DOHH2 (cell line): ENCODE results near the gene SLC15A4.

Source experiments
- H3F3A ChIP-seq: fragments of 200-600 bp; sonication (generic), shearing (Covaris generic); 2 replicates; pipeline ENCODE4 v1.6.0; 2016; ENCODE audit warnings: antibody characterized with exemption, mild to moderate bottlenecking; ENCODE audit not compliant: control insufficient read depth, insufficient read depth
- H3K27ac ChIP-seq: fragments of 200-600 bp; sonication (generic); 2 replicates; pipeline ENCODE4 v1.5.1; 2014; ENCODE audit warnings: low read depth, mild to moderate bottlenecking, low read length, moderate library complexity
- H3K27me3 ChIP-seq: fragments of 200-600 bp; sonication (generic); 2 replicates; pipeline ENCODE4 v1.6.1; 2014; ENCODE audit warnings: mild to moderate bottlenecking, low read length, mixed read lengths; ENCODE audit not compliant: control insufficient read depth
- H3K36me3 ChIP-seq: fragments of 200-600 bp; sonication (generic); 2 replicates; pipeline ENCODE4 v1.6.1; 2014; ENCODE audit warnings: mild to moderate bottlenecking, low read length, moderate library complexity, mixed read lengths; ENCODE audit not compliant: control insufficient read depth
- H3K4me1 ChIP-seq: fragments of 200-600 bp; sonication (generic); 2 replicates; pipeline ENCODE4 v1.6.1; 2014; ENCODE audit warnings: mild to moderate bottlenecking, low read length, mixed read lengths; ENCODE audit not compliant: control insufficient read depth
- H3K4me2 ChIP-seq: fragments of 200-600 bp; sonication (generic); 2 replicates; pipeline ENCODE4 v1.6.0; 2014; ENCODE audit warnings: mild to moderate bottlenecking, low read length, moderate library complexity
- H3K4me3 ChIP-seq: fragments of 200-600 bp; sonication (generic); 2 replicates; pipeline ENCODE4 v1.5.1; 2014; ENCODE audit warnings: mild to moderate bottlenecking, low read length, mixed read lengths
- H3K79me2 ChIP-seq: fragments of 200-600 bp; sonication (generic); 2 replicates; pipeline ENCODE4 v1.6.1; 2014; ENCODE audit warnings: mild to moderate bottlenecking, low read length, mixed read lengths; ENCODE audit not compliant: control insufficient read depth
- H3K9me2 ChIP-seq: fragments of 200-600 bp; sonication (generic); replicated peaks from 2 replicates; pipeline ENCODE4 v1.6.1; 2014; ENCODE audit warnings: mild to moderate bottlenecking, low read length, mixed read lengths; ENCODE audit not compliant: control insufficient read depth
- H3K9me3 ChIP-seq: fragments of 200-600 bp; sonication (generic); 2 replicates; pipeline ENCODE4 v1.6.1; 2014; ENCODE audit warnings: antibody characterized with exemption, low read length, mixed read lengths; ENCODE audit not compliant: control insufficient read depth, insufficient read depth
- H4K20me1 ChIP-seq: fragments of 200-600 bp; sonication (generic); 2 replicates; pipeline ENCODE4 v1.6.0; 2014; ENCODE audit warnings: low read depth, mild to moderate bottlenecking, antibody characterized with exemption, low read length, moderate library complexity; ENCODE audit not compliant: control insufficient read depth, insufficient read depth
- EZH2phosphoT487 ChIP-seq: fragments of 200-600 bp; sonication (generic); IDR thresholded peaks from 2 replicates; pipeline ENCODE4 v1.6.1; 2017; ENCODE audit warnings: borderline replicate concordance, mild to moderate bottlenecking, antibody characterized with exemption, low read length, moderate library complexity, mixed read lengths
- TF ChIP-seq, protein P1 (sequence below): fragments of 200-600 bp; sonication (generic); IDR thresholded peaks from one replicate; pipeline ENCODE4 v1.5.1; 2014; ENCODE audit warnings: antibody characterized with exemption, mild to moderate bottlenecking, low read depth, low read length; ENCODE audit not compliant: poor library complexity, severe bottlenecking

Gene SLC15A4

DNA sequence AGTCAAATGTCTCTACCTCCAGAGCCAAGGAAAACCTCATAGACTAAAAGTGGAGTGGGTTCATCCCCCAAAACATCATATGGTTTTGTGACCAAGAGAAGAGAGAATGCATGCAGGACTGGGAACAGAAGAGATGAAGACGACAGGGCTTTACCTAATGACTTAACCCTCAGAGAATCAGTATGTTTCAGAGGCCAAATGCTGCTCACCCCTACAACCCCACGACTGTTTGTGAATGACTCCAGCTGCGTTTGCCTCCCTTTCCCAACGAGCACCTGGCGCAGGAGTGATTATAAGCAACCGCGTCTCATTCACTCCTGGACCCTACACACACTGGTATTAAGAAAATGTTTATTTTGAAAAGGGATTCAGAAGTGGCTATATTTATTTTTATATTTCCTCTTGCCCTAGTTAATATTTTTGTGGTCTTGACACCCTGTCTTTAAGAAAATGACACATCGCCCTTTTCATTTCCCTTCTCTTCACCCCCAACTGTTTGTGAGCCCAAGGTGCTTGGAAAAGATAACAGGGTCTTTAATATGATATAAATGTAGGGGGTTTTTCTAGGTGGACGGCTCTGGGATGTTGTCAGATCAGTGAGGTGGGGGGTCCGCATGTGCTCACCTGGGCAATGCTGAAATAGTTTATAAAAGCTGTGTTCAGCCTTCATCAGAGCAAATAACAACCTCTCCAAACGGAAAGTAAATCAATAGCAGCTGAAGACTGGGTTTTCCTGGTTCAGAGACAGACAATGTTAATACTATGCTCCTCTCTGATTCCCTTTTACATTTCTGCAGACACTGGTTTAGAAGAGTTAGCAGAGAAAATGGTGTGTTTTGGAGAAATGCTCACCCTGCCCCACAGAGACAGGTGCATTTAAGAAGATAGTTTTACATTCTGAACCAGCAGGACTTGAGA, 77.7 kb downstream of the SLC15A4 start:
- TF ChIP-seq EZH2phosphoT487, result no peak
- TF ChIP-seq, protein P1, sequence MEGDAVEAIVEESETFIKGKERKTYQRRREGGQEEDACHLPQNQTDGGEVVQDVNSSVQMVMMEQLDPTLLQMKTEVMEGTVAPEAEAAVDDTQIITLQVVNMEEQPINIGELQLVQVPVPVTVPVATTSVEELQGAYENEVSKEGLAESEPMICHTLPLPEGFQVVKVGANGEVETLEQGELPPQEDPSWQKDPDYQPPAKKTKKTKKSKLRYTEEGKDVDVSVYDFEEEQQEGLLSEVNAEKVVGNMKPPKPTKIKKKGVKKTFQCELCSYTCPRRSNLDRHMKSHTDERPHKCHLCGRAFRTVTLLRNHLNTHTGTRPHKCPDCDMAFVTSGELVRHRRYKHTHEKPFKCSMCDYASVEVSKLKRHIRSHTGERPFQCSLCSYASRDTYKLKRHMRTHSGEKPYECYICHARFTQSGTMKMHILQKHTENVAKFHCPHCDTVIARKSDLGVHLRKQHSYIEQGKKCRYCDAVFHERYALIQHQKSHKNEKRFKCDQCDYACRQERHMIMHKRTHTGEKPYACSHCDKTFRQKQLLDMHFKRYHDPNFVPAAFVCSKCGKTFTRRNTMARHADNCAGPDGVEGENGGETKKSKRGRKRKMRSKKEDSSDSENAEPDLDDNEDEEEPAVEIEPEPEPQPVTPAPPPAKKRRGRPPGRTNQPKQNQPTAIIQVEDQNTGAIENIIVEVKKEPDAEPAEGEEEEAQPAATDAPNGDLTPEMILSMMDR, result no peak
- Histone ChIP-seq H3K27me3 (no peaks in the 10 kb centered on the region; the same call in 1 of the 2 replicates), H3K27ac (no peak overlapping the region), H3K4me1 (no peaks in the 10 kb centered on the region), H3K79me2 (no peaks in the 10 kb centered on the region), H3F3A (no peaks in the 10 kb centered on the region), H3K36me3 (no peaks in the 10 kb centered on the region), H3K4me2 (no peak overlapping the region), H4K20me1 (no peaks in the 10 kb centered on the region), H3K9me3 (no peaks in the 10 kb centered on the region), H3K4me3 (no peak overlapping the region), H3K9me2 (no peaks in the 10 kb centered on the region)

DNA sequence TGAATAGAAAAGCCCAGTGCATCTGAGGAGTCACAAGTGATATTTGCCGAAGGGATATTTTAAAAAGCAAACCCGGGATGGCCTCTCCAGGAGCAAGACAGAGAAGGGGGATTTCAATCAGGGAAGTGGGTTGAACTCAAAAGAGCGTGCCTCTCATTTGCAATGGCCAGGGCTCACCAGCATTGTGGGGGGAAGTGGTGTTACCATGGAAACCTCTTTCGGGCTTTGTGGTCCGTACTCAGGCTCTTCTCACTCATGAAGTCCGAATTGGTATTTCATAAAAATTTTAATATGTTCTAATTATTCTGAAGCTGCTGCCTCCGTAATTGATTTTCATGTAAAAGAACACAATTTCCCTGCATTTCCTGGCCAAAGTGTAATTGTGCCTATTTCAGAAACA, 79.8 kb downstream of the SLC15A4 start:
- TF ChIP-seq, protein P1, result no peak
- no peak for TF ChIP-seq EZH2phosphoT487
- H3K4me2 ChIP-seq, result no peak overlapping the region
- no peaks in the 10 kb centered on the region for H3K79me2 ChIP-seq
- H3K36me3 ChIP-seq, result no peaks in the 10 kb centered on the region
- H3K9me2 ChIP-seq, result no peaks in the 10 kb centered on the region
- no peaks in the 10 kb centered on the region for H3K4me1 ChIP-seq
- H3K9me3 ChIP-seq, result no peaks in the 10 kb centered on the region
- no peaks in the 10 kb centered on the region; the same call in 1 of the 2 replicates for H3K27me3 ChIP-seq
- H3K4me3 ChIP-seq, result no peak overlapping the region
- H4K20me1 ChIP-seq, result no peaks in the 10 kb centered on the region
- no peaks in the 10 kb centered on the region for H3F3A ChIP-seq
- no peak overlapping the region for H3K27ac ChIP-seq
